HL-60/S4 (cell line): ENCODE data around the gene ERICH6B.

Experiments used
- in situ Hi-C: fragments of 300-500 bp; cut with MboI; formaldehyde crosslinking; loops from 2 replicates; pipeline ENCODE4 v1.14.3; 2022; ENCODE audit warnings: low sequenced_read_pairs

Gene ERICH6B

DNA sequence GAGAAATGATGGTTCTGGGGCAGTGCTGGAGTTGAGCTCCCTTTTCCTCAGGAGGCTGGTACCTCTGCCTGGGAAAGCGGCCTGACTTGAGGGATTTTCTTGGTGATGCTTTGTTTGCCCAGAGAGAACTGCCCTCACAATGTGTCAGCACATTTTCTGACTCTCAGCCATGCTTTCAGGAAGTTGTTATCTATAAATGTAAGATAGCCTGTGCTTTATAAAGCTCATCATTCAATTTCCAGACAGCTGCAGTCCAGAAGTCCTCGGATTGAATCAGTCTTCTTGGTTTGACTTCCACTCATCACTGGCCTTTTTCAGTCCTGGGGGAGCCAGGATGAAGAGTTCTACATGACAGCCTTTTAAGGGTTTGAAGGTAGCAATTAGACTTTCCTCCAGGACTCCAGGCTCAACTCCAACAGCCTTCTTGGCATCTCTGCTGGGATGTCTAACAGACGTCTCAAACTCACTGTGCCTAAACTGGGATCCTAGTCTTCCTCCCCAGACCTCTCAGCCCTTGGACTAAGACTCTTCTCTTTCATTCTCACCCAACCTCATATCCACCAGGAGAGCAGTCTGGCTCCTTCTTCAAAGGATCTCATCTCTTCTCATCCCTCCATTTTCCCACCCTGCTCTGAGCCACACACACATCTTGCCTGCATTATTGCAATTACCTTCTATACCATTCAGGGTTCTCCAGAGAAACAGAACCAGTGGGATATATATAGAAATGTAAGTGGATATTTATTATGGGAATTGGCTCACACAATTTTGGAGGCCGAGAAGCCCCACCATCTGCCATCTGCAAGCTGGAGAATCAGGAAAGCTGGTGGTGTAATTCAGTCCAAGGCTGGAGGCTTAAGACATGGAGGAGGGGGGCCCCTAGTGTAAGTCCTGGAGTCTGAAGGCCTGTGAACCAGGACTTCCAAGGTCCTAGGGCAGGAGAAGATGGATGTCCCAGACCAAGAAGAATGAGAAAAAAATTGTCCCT is 13.1 kb downstream of the ERICH6B start:
- in situ Hi-C loops, result loop anchor here (25.0 kb wide), 1 partner anchor 710 kb away; no protein-coding TSS in a partner anchor

DNA sequence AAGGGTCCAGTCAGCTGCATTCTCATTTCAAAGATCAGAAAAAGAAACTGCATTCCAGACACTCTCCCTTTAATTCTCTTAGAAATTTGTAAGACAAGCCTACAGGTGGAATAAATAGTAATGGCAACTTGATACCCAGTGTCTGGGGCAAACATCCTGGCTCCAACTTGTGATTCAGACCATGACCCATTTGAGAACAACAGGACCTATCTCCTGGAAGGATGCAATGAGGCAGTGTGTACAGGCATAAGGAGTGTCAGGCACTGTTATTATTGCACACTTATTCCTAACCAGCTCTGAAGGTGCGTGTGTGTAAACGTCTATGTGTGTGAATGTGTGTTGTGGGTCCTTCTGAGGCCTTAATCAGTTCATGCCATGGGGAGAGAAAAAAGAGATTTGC is 13.9 kb downstream of the ERICH6B start:
- in situ Hi-C loops, result loop anchor here (25.0 kb wide), 1 partner anchor 711 kb away; no protein-coding TSS in a partner anchor

DNA sequence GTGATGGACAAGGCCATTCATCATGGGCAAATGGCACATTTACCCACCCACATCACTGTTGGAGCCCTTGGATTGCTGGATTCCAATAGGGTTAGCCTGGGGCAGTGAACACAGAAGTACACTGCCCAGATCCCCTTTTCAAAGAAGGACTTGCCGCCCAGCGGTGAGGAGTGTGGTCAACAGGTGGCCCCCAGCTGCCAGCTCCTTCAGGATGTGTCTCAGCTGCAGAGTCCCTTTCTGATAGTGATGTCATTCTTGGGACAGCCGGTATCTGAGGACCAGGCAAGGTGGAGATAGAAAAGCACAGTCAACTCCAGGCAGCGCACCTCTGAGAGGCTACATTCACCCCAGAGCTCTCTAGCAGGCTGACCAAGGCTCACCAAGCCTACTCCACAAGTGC is 16.9 kb downstream of the ERICH6B start:
- in situ Hi-C loops, result no loop called here

DNA sequence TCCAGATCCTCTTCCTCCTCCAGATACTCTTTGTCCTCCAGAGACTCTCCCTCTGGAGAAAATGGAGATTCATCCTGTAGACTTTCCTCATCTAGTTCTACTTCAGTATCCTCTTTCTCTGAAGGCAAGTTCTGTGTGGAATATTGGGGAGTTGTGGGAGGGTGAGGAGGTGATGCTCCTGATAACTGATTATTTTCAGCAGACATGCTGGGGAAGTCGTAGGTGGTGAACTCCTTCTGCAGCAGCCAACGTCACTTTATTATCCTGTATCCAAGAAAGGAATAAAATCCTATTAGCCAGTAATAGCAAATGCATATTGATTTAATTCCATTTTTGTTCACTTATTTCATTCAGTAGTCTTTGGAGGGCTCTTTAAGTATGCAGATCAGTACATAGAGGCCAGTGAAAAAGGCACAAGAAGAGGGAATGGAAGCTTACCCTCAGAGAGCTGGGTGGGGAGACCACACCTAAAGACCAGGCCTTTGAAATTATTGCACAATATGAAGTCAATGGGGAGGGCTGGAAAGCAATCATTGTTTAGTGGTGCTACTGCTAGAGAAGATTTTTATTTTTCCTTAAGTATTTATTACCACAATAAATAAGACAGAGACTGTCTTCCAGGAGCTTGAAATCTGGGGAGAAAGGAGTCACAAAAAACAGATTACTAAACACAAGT is 18.6 kb downstream of the ERICH6B start:
- in situ Hi-C loops, result no loop called here

DNA sequence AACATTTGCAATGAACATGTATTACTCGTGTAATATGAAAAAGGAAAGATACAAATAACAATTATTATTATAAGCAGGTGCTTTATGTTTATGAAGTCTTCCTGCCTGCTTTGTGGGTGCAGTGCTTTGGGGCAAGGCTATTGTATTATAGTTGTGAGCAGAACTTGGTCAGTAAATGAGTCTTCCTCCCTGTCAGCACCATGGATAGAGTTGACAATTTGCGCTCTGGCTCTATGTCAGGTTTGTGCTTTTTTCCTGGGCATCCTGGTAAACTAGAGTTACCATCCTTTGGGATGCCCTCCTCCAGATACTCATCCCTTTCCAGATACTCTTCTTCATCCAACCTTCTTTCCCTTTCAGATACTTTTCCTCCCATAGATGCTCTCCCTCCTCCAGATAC is 19.6 kb downstream of the ERICH6B start:
- in situ Hi-C loops, result no loop called here

DNA sequence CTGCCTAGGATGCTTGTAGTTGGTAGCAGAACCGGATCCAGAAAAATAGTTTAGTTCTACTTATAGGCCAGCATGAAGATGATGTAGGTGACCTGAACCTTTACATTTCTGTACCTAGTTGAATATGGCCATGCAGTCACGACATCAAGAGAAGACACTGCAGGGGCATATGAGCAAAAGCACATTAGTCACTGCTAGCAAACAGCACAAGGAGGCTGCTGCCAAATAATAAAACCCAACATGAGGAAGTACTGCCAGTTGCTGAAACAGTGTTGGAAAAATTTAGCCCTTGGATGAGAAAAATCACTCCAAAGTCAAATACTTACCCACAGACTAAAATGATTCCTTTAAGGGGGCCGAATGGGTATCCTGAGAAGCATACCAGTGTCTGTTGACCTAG is 20.8 kb downstream of the ERICH6B start:
- in situ Hi-C loops, result no loop called here

DNA sequence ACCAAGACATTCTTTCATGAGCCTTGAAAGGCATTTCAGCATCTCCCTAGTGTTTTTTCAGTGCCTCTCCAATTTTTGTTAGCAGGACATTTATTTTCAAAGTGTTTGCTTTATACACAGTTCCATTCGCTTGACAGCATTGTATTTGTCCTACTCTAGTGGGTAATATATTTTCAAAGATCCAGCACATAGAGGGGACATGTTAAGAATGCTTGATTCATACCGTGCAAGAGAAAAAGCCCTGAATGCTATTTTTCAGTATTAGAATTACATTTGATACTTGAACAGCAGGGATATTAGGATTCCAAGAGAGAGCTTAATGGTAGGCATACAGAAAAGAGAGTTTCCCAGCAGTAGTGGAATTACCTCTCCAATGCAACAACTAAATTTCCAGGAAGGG is 21.3 kb downstream of the ERICH6B start:
- in situ Hi-C loops, result no loop called here

DNA sequence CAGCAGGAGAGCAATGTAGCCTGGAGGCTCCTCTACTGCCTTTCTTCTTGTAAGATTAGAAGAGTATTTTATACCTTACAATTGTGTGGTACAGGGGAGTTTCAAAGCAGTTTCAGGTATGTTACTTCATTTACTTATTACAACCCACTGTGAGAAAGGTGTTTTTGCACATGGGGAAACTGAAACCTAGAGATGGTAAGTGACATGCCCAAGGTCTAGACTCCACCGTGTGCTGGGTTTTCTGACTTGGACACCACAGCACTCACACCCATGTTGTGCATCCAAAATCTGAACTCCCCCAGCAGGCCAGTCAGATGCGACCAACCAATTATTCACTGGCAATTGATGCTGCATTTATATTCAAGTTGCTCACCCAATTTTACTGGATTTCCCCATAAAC is 22.8 kb downstream of the ERICH6B start:
- in situ Hi-C loops, result no loop called here

DNA sequence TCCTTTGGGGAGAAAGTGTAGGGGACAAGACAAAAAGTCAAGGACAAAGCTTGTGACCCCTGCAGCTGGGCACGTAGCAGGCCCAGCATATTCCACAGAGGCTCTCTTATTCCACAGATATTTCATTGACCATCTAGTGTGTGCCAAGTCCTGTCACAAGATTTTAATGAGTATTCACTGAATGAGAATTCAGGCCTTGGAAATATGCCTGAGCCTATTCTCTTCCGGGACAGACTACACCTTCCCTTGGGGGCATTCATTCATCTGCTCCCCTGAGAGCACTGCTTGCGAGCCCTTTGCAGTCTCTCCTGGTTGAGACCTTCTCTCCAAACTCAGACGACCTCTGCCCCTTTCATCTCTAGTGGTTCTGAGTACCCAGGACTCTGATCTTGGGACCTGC is 25.5 kb downstream of the ERICH6B start:
- in situ Hi-C loops, result no loop called here

DNA sequence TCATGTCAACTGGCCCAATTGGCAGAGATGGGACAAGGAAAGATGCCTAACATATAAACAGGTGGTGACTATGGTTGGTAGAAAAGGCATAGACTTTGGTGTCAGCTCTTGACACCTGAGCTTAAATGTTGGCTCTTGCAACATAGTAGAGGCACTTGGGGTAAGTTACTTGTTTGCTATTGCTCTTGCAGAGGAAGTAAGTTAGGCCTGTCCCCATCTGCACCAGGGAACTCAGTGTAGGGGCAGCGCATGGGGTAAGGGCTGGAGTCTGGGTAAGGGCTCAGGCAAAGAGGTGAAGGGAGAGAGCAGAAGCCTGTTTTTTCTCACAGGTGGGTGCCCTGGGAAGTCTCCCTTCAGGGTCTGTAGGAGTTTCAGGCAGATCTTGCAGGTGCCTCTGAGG is 27.6 kb downstream of the ERICH6B start:
- in situ Hi-C loops, result no loop called here

DNA sequence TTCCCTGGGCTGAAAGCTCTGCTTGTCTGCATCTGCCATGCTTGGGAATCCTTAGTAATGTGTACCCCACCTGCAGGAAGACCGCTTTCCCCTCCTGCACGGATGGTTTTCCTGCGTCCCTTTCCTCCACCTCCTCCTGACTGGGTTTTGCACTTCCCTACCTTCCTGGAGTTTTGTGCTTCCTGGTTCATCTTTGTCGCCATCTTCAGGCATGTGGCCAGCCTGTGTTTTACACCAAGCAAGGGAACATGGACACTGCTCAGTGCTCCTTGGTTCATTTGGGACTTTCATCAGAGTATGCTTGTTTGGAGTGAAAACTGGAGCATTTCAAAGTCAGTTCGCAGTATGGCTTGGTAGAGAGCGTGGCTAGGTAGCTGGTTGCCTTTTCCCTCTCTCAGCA is 30.7 kb downstream of the ERICH6B start:
- in situ Hi-C loops, result no loop called here

DNA sequence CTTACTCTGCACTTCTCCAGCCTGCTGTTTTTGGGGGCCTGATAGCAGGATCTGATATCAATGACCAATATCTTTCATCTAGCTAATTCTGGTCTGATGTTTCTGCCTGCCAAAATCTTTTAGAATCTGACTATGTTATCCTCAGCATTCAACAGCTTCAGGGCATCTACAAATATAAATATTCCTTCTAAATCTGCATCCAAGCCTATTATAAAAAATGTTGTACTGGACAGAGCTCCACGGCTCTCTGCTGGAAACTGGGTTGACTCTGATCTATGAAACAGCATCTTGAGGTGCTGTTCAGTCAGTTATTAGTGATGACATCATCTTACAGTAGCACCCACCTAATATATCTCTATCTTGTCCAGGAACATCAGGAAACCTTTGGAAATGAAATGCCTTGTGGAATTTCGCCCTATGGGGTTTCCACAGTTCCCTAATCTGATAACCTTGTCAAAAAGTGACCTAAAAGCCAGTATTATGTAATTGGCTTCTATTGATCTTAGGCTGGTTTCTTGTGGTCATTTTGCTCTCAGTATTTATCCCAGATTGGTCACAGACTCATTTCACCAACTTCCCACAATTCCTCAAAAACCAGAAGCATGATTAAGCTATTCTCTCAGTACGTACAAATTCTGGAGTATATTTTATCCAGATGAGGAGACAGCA is 33.0 kb downstream of the ERICH6B start:
- in situ Hi-C loops, result no loop called here

DNA sequence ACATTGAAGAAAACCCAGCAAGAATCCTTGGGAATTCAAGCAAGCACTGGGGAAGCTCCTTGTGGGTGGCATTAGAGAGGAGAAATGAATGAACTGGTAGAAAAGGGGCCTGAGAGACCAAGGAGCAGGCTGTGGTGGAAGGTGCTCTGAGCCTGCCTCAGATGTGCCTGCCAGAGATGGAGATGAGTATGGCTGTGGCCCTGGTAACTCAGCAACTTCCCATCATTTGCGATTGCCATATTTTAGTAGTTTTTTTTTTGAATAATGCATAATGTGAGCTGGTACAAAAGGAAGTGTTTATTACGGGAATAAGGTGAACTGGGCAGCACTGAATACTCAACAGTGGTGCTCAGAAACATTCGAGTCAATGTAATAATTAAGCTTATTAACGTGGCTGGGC is 39.1 kb downstream of the ERICH6B start:
- in situ Hi-C loops, result no loop called here

DNA sequence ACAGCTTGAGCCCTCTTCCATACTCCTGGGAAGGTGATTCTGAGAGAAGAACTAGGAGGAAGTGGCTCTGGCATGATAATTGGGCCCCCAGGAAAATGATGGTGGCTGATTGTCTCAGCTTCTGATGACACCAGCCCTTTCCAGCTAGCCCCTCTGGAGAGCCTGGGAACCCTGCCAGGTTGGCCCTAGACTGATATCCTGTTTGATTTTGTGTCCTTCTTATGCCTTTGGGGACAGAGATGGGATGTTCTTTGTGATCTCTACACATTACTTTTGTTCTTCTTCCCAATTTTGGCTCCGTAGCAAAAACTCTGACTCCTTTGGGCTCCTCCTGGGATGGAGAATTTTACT is 39.7 kb downstream of the ERICH6B start:
- in situ Hi-C loops, result no loop called here

DNA sequence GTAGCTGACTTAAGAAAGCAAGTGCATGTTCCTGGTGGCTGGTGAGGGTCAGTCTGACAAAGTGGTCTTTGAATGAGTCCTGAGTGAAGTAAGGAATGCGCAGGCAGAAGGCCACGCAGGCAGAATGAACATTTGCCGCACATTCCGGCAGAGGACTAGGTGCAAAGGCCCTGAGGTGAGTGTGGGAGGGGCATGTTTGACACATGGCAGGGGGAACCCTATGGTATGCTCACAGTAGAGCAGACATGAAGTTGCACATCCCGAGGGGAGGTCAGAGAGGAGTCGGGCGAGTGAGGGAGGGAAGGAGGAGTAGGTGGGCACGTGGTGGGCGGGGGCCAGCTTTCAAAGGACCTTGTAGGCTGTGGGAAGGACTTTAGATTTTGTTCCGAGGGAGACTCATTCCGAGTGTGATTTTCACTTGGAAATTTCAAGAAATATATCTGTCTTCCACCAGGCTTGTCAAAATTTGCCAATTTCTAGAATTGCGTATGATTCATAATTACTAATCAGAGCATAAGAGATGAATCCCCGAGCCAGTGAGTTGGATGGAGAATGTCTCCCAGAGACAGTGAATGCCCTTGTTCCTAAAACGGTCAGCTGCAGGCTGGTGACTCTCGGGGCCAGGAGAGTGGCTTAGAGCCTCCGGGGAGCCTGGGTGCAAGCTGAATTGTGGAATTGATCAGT is 40.3 kb downstream of the ERICH6B start:
- in situ Hi-C loops, result no loop called here

DNA sequence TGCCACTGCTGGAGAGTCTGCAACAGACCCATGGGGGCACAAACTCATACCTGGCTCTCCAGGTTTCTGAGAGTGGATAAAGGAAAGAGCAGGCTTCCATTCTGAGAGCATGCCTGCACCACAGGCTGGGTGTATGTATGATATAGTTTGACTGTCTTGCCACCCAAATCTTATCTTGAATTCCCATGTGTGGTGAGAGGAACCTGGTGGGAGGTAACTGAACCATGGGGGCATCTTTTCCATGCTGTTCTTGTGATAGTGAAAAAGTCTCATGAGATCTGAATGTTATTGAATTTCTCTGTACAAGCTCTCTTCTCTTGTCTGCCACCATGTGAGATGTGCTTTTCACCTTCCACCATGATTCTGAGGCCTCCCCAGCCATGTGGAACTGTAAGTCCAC is 50.2 kb downstream of the ERICH6B start:
- in situ Hi-C loops, result no loop called here

DNA sequence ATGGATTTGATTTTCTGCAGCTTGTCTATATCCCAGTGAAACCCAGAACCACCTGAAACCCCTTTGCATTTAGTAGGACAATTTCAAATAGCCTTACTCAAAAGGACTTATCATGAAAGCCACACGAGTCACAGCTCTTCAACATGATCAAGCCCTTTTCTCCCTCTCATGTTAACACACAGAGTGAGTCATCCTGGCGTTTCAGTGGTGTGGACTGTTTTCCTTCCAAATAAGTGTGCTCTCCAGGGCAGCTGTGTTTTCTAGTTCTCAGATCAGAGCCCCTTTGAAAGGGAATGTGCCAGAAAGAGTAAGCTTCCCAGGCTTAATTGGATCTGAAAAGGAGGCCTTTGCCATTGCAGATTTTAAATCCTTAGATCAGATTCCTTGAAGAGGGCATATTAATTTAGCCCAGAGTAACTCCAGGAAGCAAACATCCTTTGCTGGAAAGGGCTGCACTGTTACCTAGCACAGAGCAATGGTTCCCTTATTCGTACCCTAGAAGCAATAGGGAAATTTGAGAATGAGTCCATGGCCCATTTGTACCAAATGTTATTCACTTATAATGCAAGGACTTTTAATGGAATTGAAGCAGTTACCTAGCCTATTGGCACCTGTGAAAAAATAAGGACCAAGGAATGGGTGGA is 51.3 kb downstream of the ERICH6B start:
- in situ Hi-C loops, result no loop called here

DNA sequence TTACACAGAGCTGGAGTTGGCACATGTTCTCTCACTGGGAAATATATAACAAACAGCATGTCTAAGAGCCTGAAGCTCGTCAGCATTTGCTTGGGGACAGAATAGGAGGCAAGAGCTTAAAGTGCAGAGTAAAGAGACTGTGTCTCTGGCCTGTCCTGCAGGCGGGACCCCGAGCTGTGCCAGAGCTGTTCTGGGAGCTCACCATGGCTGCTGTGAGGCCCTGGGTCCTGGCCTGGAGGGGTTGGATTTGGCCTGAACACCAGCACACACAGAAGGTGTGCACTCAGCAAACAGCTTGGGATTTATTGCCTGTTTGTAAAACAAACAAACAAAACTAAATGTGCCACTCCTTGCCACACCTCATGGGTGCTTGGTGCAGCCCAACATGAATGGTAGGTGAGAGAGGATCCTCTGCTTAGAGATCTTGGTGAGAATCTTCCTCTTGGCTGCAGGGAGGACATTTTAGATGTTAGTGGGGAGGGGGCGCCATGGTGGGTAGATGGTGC is 60.9 kb downstream of the ERICH6B start:
- in situ Hi-C loops, result no loop called here

DNA sequence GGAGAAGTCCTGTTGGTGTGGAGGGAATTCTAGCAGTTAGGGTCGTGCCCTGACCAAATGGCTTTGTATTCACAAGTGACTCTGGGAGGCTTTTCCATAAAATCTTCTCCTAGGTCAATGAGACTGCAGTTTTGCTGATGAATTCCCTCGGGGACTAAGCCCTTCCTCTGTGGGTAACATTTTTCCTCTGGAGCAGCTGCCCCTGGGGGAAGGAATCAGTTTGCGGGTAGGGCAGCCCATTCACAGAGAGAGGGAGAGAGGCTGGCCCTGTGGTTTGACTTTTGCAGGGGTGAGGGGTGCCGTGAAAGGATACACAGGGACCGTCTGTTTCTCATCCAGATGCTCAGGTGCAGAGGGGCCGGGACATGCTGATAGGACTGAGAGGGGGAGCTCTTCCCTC is 67.3 kb downstream of the ERICH6B start:
- in situ Hi-C loops, result no loop called here

DNA sequence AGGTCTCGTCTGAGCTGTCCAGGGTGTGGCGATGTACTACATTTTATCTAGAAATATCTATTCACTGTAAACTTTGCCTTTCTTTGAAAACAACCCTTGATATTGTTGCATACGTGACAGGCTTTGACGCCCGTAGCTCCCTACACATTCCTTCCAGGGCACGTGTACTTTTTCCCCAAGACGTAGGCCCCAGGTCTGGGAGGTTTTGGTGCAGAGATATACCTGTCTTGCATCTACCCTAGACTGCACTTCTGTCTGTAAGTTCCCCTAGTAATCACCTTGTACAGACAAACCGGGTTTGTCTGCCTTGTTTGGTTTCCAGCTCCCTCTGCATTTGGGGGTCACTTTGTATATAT is 69.2 kb downstream of the ERICH6B start:
- in situ Hi-C loops, result no loop called here
